PC-3 (cell line): ENCODE measurements around the gene SMIM38. TPM values are rescaled to one million over a fixed set of nuclear protein-coding genes. Genes with fewer than 3 reads are reported as not detected.

Experiments used
- ATAC-seq: fragments of 200-7000 bp; cut with Tn5 transposase; 2 replicates; pipeline ENCODE4 v1.9.1; 2020; ENCODE audit warnings: mild to moderate bottlenecking, moderate library complexity
- BruUV-seq: library from RNA; stranded (reverse); fragments of 400-500 nt; replicated peaks from 2 replicates; lab custom pipeline; 2021; lab: Mats Ljungman, UMichigan
- CTCF ChIA-PET: fragments of 300-600 bp; sonication (Branson Sonifier 250); formaldehyde crosslinking; loops from one replicate; lab custom pipeline; 2022; ENCODE audit warnings: antibody characterized with exemption; lab: Charles Lee
- POLR2A ChIA-PET: fragments of 300-600 bp; sonication (Branson Sonifier 250); formaldehyde crosslinking; loops from one replicate; lab custom pipeline; 2022; ENCODE audit warnings: antibody characterized with exemption; ENCODE audit not compliant: unreplicated experiment; lab: Charles Lee
- DNase-seq: peaks from one replicate; pipeline ENCODE4 v3.0.0-alpha.2; 2015
- H2AFZ ChIP-seq: fragments of 300-600 bp; sonication (generic); 2 replicates; pipeline ENCODE4 v1.6.0; 2016; ENCODE audit warnings: antibody characterized with exemption, low read length
- H3F3A ChIP-seq: fragments of 300-600 bp; sonication (generic); one replicate; pipeline ENCODE4 v1.6.0; 2017; ENCODE audit warnings: antibody characterized with exemption, low read length, control low read depth, mild to moderate bottlenecking; ENCODE audit not compliant: unreplicated experiment
- H3K27ac ChIP-seq: fragments of 300-600 bp; sonication (generic); 2 replicates; pipeline ENCODE4 v1.5.1; 2016; ENCODE audit warnings: mild to moderate bottlenecking, low read length
- H3K27me3 ChIP-seq: fragments of 300-600 bp; sonication (generic); 2 replicates; pipeline ENCODE4 v1.6.1; 2016; ENCODE audit warnings: low read length, mixed read lengths
- H3K36me3 ChIP-seq: fragments of 300-600 bp; sonication (generic); 2 replicates; pipeline ENCODE4 v1.6.1; 2016; ENCODE audit warnings: low read depth, mixed run types, low read length, mixed read lengths
- H3K4me1 ChIP-seq: fragments of 300-600 bp; sonication (generic); 2 replicates; pipeline ENCODE4 v1.5.1; 2016; ENCODE audit warnings: low read length; ENCODE audit not compliant: insufficient read depth
- H3K4me2 ChIP-seq: fragments of 300-600 bp; sonication (generic); 2 replicates; pipeline ENCODE4 v1.6.0; 2016; ENCODE audit warnings: low read length
- H3K4me3 ChIP-seq: fragments of 300-600 bp; sonication (generic); 2 replicates; pipeline ENCODE4 v1.5.1; 2016; ENCODE audit warnings: mild to moderate bottlenecking, low read length, mixed read lengths
- H3K79me2 ChIP-seq: fragments of 300-600 bp; sonication (generic); 2 replicates; pipeline ENCODE4 v1.6.1; 2017; ENCODE audit warnings: low read length, mixed read lengths
- H3K9ac ChIP-seq: fragments of 300-600 bp; sonication (generic); 2 replicates; pipeline ENCODE4 v1.6.0; 2016; ENCODE audit warnings: mild to moderate bottlenecking, low read length
- H3K9me2 ChIP-seq: fragments of 300-600 bp; sonication (generic); replicated peaks from 2 replicates; pipeline ENCODE4 v1.6.1; 2016; ENCODE audit warnings: mixed run types, low read length, mixed read lengths
- H3K9me3 ChIP-seq: fragments of 300-600 bp; sonication (generic); 2 replicates; pipeline ENCODE4 v1.6.1; 2016; ENCODE audit warnings: low read length, mixed read lengths
- H4K20me1 ChIP-seq: fragments of 300-600 bp; sonication (generic); 2 replicates; pipeline ENCODE4 v1.6.1; 2016; ENCODE audit warnings: low read length, mixed read lengths
- CTCF ChIP-seq: fragments of 300-600 bp; sonication (generic); conservative IDR thresholded peaks from 2 replicates; pipeline ENCODE4 v1.5.1; 2017; ENCODE audit warnings: antibody characterized with exemption, low read depth, mild to moderate bottlenecking, low read length
- EZH2 ChIP-seq: fragments of 300-600 bp; sonication (generic); IDR thresholded peaks from one replicate; pipeline ENCODE4 v1.6.1; 2017; ENCODE audit warnings: antibody characterized with exemption, mild to moderate bottlenecking, low read length; ENCODE audit not compliant: unreplicated experiment
- EZH2phosphoT487 ChIP-seq: fragments of 300-600 bp; sonication (generic); IDR thresholded peaks from 2 replicates; pipeline ENCODE4 v1.6.1; 2018; ENCODE audit warnings: mild to moderate bottlenecking, antibody characterized with exemption, low read length, borderline replicate concordance
- intact Hi-C: fragments of 100-400 bp; cut with micrococcal nuclease; formaldehyde crosslinking; loops from 2 replicates; pipeline ENCODE4 v1.9.0; 2023
- total RNA-seq: library from RNA; depleted of rRNA; stranded (reverse); fragments of >200 nt; gene quantifications from 2 replicates; pipeline ENCODE4 v1.2.3, GENCODE V29; 2014

SMIM38 gene
- total RNA-seq, 1 experiment from 2014 or later: 0.04 TPM

GRCh38 chr11:69167916-69168691 lies 12.4 kb downstream of the SMIM38 start:
- TF ChIP-seq EZH2: no peak
- TF ChIP-seq CTCF: no peak
- TF ChIP-seq EZH2phosphoT487: no peak
- Histone ChIP-seq H3F3A (no peaks in the 10 kb centered on the region), H3K9ac (no peak overlapping the region), H3K27ac (no peak overlapping the region), H3K4me1 (peaks cover 13% of the 10 kb centered on the region), H4K20me1 (no peaks in the 10 kb centered on the region), H3K4me3 (no peak overlapping the region), H3K79me2 (no peaks in the 10 kb centered on the region), H3K4me2 (no peak overlapping the region), H3K9me3 (no peaks in the 10 kb centered on the region), H2AFZ (no peak overlapping the region), H3K36me3 (no peaks in the 10 kb centered on the region), H3K9me2 (no peaks in the 10 kb centered on the region), H3K27me3 (no peaks in the 10 kb centered on the region)
- DNase-seq: peak; percentile 25
- no peak for ATAC-seq
- POLR2A ChIA-PET: no interaction called here
- no TSS peak for BruUV-seq
- intact Hi-C loops: no loop called here
- CTCF ChIA-PET: no interaction called here

- CTCF ChIA-PET: no interaction called here
- BruUV-seq: no TSS peak
- TF ChIP-seq CTCF (no peak), EZH2 (no peak), EZH2phosphoT487 (no peak)
- Histone ChIP-seq H3K4me1 (peaks cover 13% of the 10 kb centered on the region), H3K27ac (no peak overlapping the region), H3K9me3 (no peaks in the 10 kb centered on the region), H3K9ac (no peak overlapping the region), H3K4me3 (no peak overlapping the region), H4K20me1 (no peaks in the 10 kb centered on the region), H3F3A (no peaks in the 10 kb centered on the region), H3K4me2 (no peak overlapping the region), H3K27me3 (no peaks in the 10 kb centered on the region), H3K79me2 (no peaks in the 10 kb centered on the region), H3K9me2 (no peaks in the 10 kb centered on the region), H2AFZ (no peak overlapping the region), H3K36me3 (no peaks in the 10 kb centered on the region)
- ATAC-seq: no peak
- DNase-seq: no peak
- intact Hi-C loops: no loop called here
- POLR2A ChIA-PET: no interaction called here
Measured at GRCh38 chr11:69169479-69169878, 13.7 kb downstream of the SMIM38 start.

GRCh38 chr11:69170704-69171103 lies 15.0 kb downstream of the SMIM38 start:
- Histone ChIP-seq H3K4me3 (no peak overlapping the region), H3K9me2 (no peaks in the 10 kb centered on the region), H3K27me3 (no peaks in the 10 kb centered on the region), H3K27ac (no peak overlapping the region), H3F3A (no peaks in the 10 kb centered on the region), H3K4me1 (peaks cover 13% of the 10 kb centered on the region), H3K36me3 (no peaks in the 10 kb centered on the region), H3K4me2 (no peak overlapping the region), H2AFZ (no peak overlapping the region), H3K79me2 (no peaks in the 10 kb centered on the region), H3K9me3 (no peaks in the 10 kb centered on the region), H4K20me1 (no peaks in the 10 kb centered on the region), H3K9ac (no peak overlapping the region)
- ChIA-PET POLR2A (no interaction called here), CTCF (no interaction called here)
- intact Hi-C loops: no loop called here
- ATAC-seq (no peak), DNase-seq (peak; percentile 18)
- BruUV-seq: no TSS peak
- no peak for TF ChIP-seq EZH2
- no peak for TF ChIP-seq EZH2phosphoT487
- no peak for TF ChIP-seq CTCF
